GM10847 (cell line): Measurements from ENCODE around the gene ZFP64.

Experiments used
- POLR2A ChIP-seq: IDR thresholded peaks from 2 replicates; pipeline ENCODE4 v1.6.1; 2011; ENCODE audit not compliant: insufficient read length; ENCODE audit errors: extremely low read depth

The ZFP64 gene

DNA sequence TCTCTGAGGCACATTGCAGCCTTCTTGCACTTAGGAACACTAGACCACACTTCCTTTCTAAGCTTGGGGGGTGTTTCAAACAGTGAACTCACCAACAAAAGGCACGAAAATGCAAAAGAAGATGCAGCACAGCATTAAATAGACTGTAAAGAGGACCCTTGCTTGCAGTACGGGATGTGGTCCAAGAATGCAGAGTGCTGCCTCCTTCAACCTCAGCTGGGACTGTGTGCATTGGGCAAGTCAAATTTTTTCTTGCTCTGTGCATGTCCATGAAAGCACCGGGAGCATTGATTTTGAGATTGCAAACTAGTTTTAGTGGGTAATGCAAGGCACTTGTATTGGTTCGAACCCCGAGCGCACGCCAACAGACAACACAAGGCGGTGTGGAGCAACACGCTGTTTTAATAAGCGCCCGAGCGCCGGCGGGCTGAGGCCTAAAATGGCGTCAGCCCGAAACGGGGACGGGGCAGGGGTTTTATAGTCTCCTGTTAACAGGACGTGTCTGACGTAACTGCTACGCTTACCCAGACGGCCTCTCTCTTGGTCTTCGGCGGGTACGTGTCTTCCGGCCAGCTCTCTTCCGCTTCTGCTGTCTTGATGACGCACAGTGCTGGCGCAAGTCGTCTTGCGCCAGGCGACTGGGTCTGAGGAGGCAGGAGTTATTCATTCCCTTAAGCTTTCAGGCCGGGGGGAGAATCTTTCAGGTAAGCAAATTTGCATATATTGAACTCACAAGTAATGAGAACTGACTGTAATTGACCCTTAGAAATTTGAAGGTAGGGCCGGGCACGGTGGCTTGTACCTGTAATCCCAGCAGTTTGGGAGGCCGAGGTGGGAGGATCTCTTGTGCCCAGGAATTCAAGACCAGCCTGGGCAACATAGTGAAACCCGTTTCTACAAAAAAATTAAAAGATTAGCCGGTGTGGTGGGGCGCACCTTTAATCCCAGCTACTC is 18.7 kb upstream of the ZFP64 start:
- no peak for TF ChIP-seq POLR2A

- no peak for TF ChIP-seq POLR2A
These were observed 17.6 kb upstream of the ZFP64 start for GRCh38 chr20:52209154-52209571.

DNA sequence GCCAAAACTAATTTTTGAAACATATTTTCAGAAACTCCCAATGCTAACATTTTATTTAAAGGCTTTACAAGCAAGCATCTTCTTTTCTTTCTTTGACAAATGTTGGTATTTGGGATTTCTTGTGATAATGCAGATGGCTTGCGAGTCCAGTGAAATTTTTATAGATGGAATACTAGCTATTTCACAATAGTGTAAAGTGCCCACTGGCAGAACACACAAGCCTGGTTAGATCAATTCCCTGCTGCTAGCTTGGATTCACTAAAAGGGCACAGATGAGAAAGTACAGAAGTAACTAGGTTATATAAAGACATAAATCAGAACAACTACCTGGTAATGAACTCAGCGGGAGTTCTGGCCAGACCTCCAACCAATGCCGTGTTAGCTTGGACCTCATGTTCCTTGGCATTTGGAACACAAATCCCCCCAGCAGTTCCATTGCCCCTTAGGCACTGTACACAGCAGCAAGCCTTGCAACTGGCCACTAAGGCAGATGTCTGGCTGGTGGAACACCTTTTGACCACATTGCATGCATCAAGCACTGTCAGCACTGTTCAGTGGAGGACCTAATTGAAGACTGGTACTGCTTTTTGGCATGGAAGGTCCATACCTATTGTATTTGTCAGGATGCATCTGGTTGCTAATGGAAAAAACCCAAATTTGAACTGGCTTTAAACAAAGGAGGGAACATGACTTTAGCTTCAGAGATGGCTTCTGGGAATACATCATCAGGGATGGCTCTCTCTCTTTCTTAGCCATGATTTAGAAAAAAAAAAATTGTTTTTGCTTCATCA is 15.6 kb upstream of the ZFP64 start:
- no peak for TF ChIP-seq POLR2A

GRCh38 chr20:52204136-52204535 is 12.6 kb upstream of the ZFP64 start:
- no peak for TF ChIP-seq POLR2A

DNA sequence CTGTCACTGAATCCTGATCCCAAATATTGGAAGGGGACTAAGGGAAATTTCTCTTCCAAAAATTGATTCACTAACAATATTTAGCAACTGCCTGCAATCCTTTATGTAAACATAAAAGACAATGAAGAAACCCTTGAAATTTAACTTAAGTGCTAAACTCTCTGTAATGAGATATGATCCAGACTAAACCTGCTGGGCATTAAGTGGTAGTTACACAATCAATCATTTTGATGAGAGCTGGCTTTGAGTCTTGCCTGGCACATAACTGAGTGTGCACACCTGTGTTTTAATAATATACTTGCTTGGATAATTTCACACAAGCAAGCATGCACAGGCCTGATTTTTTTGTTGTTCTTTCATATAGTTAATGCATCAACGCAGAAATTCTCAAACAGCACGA is 9.8 kb upstream of the ZFP64 start:
- no peak for TF ChIP-seq POLR2A

- TF ChIP-seq POLR2A = no peak
These were observed 9.3 kb upstream of the ZFP64 start for GRCh38 chr20:52200870-52201269.

- no peak for TF ChIP-seq POLR2A
These were observed 5.3 kb upstream of the ZFP64 start for GRCh38 chr20:52196845-52197244.

DNA sequence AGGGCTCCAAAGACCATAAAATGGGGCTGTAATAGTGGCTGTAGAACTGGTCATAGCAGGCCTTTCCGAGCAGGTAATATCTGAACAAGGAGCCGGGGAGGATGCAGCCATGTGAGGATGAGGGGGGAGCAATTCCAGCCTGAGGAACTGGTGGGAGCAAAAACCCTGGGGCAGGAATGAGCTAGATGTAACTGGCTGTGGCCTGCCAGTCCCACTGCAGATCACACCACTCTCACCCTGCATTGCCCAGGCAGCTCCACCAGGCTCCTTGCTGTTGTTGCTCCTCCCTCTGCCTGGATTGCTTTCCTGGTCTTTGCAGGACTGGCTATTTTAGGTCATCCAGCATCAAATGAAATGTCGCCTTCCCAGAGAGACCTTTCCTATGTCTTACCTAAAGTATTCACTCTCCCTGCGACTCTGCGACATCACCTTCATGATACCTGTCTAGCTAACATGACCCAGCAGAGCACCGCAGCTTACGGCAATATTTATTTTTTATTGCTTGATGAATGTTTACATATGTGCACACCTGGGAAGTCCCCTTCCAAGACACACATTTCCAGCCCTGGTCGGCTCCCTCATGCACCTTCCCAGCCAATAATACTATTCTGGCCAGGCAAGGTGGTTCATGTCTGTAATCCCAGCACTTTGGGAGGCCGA is 2.4 kb upstream of the ZFP64 start:
- no peak for TF ChIP-seq POLR2A

- TF ChIP-seq POLR2A = no peak
These were observed 1.6 kb upstream of the ZFP64 start for GRCh38 chr20:52193133-52193532.

DNA sequence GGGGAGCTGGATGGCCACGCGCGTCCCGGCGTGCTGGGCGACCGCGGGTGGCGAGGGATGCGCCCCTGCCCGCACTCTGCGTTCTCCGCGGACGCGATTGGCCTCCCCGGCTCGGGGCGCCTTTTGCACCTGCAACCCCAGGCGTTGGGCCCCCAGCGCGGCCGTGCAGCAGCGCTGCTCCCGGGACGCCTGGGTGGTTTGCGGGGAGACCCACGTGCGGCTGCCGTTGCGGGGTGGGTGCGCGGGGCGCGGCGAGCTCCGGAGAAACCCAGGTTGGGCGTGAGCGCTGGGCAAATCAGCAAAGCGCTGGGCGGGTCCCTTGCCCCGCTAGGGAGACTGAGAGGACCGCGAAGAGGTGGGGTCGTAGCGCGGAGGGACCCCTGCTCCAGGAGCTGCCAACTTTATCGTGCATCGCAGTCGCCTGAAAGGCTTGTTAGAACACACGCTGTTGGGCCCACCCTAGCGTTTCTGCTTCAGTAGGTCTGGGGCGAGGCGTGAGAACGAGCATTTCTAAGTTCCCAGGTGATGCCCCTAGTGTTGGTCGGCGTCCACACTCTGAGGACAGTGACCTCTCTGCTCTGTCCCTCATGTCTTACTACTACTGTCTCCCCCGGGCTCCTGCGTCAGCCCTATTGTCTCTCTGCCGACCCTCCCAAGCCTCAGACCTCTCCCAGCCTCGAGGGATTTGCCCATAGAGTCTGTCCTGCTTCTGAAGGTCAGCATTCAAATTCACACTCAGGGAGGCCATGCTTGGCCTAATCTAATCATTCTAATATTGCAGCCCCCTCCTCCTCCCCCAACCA is 538 bp upstream of the ZFP64 start:
- TF ChIP-seq POLR2A = no peak

- TF ChIP-seq POLR2A = no peak
These were observed 995 bp downstream of the ZFP64 start for GRCh38 chr20:52190437-52191131.

- TF ChIP-seq POLR2A = no peak
These were observed 9.8 kb downstream of the ZFP64 start for GRCh38 chr20:52181766-52182165.

- no peak for TF ChIP-seq POLR2A
These were observed 11.3 kb downstream of the ZFP64 start for GRCh38 chr20:52180180-52180840.
